Dorsolateral prefrontal cortex (tissue), 118 donors: Measurements from ENCODE around the gene DESI1. TPM values are rescaled to one million over a fixed set of nuclear protein-coding genes. Genes with fewer than 3 reads are reported as not detected.

Source experiments
- total RNA-seq, 120 experiments: library from RNA; stranded (reverse); gene quantifications; one replicate each; pipeline versions ENCODE4 v1.2.3 to v1.2.4, GENCODE V29; 2022

Gene DESI1
- total RNA-seq, 120 experiments from 2014 or later = 45.7 to 64.7 (median 55.1) TPM

Other genes with a start within 250 kb of the DESI1 start
- 100 to 1,000 TPM in 77 of 120 experiments, 10 to 100 TPM in 43; 47.8 to 173 (median 111) TPM for gene TEF, start 239.1 kb downstream of the DESI1 start, total RNA-seq
- 100 to 1,000 TPM in 4 of 120 experiments, 10 to 100 TPM in 116; 33.6 to 113 (median 52.3) TPM for gene TOB2, start 174.2 kb downstream of the DESI1 start, total RNA-seq
- 10 to 100 TPM; 10.3 to 36.8 (median 22.3) TPM for gene PHF5A, start 152.4 kb downstream of the DESI1 start, total RNA-seq
- gene ACO2, start 151.9 kb downstream of the DESI1 start, total RNA-seq = 100 to 1,000 TPM; 173 to 339 (median 261) TPM
- gene POLR3H, start 76.6 kb downstream of the DESI1 start, total RNA-seq = 10 to 100 TPM; 47.5 to 93.1 (median 62.0) TPM
- 10 to 100 TPM in 111 of 120 experiments, 1 to 10 TPM in 9; 7.0 to 30.7 (median 15.7) TPM for gene CSDC2, start 60.0 kb downstream of the DESI1 start, total RNA-seq
- 10 to 100 TPM; 29.3 to 80.7 (median 56.1) TPM for gene PMM1, start 31.2 kb downstream of the DESI1 start, total RNA-seq
- gene XRCC6, start 252 bp upstream of the DESI1 start, total RNA-seq = 100 to 1,000 TPM in 115 of 120 experiments, 10 to 100 TPM in 5; 83.9 to 180 (median 142) TPM
- gene SNU13, start 67.8 kb upstream of the DESI1 start, total RNA-seq = 100 to 1,000 TPM; 110 to 337 (median 211) TPM
- 1 to 10 TPM in 115 of 120 experiments, under 1 TPM in 4, not detected in 1; 0.61 to 9.7 (median 3.6) TPM for gene MEI1, start 78.5 kb upstream of the DESI1 start, total RNA-seq
- 10 to 100 TPM in 12 of 120 experiments, 1 to 10 TPM in 108; 4.1 to 13.3 (median 7.8) TPM for gene CCDC134, start 179.6 kb upstream of the DESI1 start, total RNA-seq
- 100 to 1,000 TPM; 129 to 246 (median 190) TPM for gene SREBF2, start 212.1 kb upstream of the DESI1 start, total RNA-seq